Fibroblast of pulmonary artery (primary cell): ENCODE data around the gene FAM219A.
"Not testable (repeated sequence)": the region's sequence is repeated elsewhere in the genome, so short reads cannot be mapped to it uniquely, and the experiment has no call there.

Source experiments
- DNase-seq: peaks from one replicate; pipeline ENCODE4 v3.0.0-alpha.2; 2010; ENCODE audit warnings: low read depth
- H3K4me3 ChIP-seq: replicated peaks from 2 replicates; pipeline ENCODE4 v1.5.1; 2011; ENCODE audit warnings: low read depth, mild to moderate bottlenecking, control low read depth, low read length, moderate library complexity
- TF ChIP-seq, protein P1 (sequence below): IDR thresholded peaks from 2 replicates; pipeline ENCODE4 v1.5.1; 2011; ENCODE audit warnings: mild to moderate bottlenecking, control low read depth, low read length, inconsistent platforms; ENCODE audit errors: missing control alignments

The FAM219A gene

GRCh38 chr9:34486572-34486971, 28.2 kb upstream of the FAM219A start:
- TF ChIP-seq, protein P1, sequence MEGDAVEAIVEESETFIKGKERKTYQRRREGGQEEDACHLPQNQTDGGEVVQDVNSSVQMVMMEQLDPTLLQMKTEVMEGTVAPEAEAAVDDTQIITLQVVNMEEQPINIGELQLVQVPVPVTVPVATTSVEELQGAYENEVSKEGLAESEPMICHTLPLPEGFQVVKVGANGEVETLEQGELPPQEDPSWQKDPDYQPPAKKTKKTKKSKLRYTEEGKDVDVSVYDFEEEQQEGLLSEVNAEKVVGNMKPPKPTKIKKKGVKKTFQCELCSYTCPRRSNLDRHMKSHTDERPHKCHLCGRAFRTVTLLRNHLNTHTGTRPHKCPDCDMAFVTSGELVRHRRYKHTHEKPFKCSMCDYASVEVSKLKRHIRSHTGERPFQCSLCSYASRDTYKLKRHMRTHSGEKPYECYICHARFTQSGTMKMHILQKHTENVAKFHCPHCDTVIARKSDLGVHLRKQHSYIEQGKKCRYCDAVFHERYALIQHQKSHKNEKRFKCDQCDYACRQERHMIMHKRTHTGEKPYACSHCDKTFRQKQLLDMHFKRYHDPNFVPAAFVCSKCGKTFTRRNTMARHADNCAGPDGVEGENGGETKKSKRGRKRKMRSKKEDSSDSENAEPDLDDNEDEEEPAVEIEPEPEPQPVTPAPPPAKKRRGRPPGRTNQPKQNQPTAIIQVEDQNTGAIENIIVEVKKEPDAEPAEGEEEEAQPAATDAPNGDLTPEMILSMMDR, result no peak
- H3K4me3 ChIP-seq, result no peak overlapping the region
- no peak for DNase-seq

GRCh38 chr9:34485822-34486221, 27.5 kb upstream of the FAM219A start:
- TF ChIP-seq, protein P1, result no peak
- no peak for DNase-seq
- no peak overlapping the region for H3K4me3 ChIP-seq

- DNase-seq, result no peak
- H3K4me3 ChIP-seq, result no peak overlapping the region
- TF ChIP-seq, protein P1, result no peak
Observed at GRCh38 chr9:34484678-34485077, 26.3 kb upstream of the FAM219A start.

DNA sequence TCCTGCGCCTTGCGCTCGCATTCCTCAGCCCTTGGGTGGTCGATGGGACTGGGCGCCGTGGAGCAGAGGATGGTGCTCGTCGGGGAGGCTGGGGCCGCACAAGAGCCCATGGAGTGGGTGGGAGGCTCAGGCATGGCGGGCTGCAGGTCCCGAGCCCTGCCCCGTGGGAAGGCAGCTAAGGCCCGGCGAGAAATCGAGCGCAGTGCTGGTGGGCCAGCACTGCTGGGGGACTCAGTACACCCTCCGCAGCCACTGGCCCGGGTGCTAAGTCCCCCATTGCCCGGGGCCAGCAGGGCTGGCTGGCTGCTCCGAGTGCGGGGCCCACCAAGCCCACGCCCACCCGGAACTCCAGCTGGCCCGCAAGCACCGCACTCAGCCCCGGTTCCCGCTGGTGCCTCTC, 24.4 kb upstream of the FAM219A start:
- not testable (repeated sequence) for H3K4me3 ChIP-seq, DNase-seq

- DNase-seq, H3K4me3 ChIP-seq: not testable (repeated sequence)
Observed at GRCh38 chr9:34481620-34482019, 23.2 kb upstream of the FAM219A start.

DNA sequence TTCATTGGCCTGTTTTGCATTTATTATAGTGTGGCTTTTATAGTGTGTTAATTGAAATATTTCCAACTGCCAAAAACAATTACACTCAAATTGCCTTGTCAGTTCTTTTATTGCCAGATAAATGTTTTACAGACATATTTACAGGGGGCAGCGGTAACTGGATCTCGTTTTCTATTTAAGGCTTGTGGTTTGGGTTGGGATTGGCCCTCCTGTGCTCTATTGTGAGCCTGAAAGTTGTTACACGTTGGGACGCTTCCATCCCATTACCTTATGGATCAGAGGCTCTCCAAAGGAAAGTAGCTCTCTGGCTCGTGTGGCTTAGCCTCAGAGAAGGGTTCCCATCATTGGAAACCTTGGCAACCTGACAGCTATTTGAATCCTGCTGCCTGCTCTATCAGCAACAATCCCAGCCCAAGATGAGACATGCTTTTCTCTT, 21.1 kb upstream of the FAM219A start:
- TF ChIP-seq, protein P1, result no peak
- no peak overlapping the region for H3K4me3 ChIP-seq
- no peak for DNase-seq

DNA sequence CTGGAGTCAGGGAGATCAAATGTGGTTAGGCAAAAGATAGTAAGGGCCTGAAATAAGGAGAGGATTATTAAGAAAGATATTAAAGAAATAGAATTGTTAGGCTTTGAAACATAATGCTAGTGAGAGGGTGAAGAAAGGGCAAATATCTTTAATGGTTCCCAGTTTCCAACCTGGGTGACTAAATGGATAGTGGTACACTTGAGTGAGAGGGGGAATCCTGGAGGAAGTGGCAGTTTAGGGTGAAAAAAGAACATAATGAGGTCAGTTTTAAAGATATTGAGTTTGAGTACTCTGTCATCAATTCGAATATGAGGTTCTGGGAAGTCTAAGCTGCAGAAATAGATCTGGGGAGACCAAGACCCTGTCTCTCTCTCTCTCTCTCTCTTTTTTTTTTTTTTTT, 19.2 kb upstream of the FAM219A start:
- TF ChIP-seq, protein P1, result no peak
- no peak for DNase-seq
- H3K4me3 ChIP-seq, result no peak overlapping the region

- no peak overlapping the region for H3K4me3 ChIP-seq
- TF ChIP-seq, protein P1, result no peak
- DNase-seq, result no peak
Observed at GRCh38 chr9:34475097-34475496, 16.7 kb upstream of the FAM219A start.
